Panc1 (cell line): Measurements from ENCODE around the gene GTF2A1L. TPM values are rescaled to one million over a fixed set of nuclear protein-coding genes. Genes with fewer than 3 reads are reported as not detected.

Experiments used
- ATAC-seq: fragments of 200-7000 bp; cut with Tn5 transposase; 2 replicates; pipeline ENCODE4 v1.9.1; 2020; ENCODE audit warnings: mild to moderate bottlenecking, moderate library complexity
- BruUV-seq: library from RNA; stranded (reverse); fragments of 400-500 nt; replicated peaks from 2 replicates; lab custom pipeline; 2021; lab: Mats Ljungman, UMichigan
- CTCF ChIA-PET: fragments of 300-600 bp; sonication (Branson Sonifier 250); formaldehyde crosslinking; loops from one replicate; lab custom pipeline; 2022; ENCODE audit warnings: antibody characterized with exemption; lab: Charles Lee
- POLR2A ChIA-PET: fragments of 300-600 bp; sonication (Branson Sonifier 250); formaldehyde crosslinking; loops from one replicate; lab custom pipeline; 2022; ENCODE audit warnings: antibody characterized with exemption; lab: Charles Lee
- DNase-seq: peaks from one replicate; pipeline ENCODE4 v3.0.0-alpha.2; 2010; ENCODE audit warnings: low read depth, low spot score
- H3K27ac ChIP-seq: 2 replicates; pipeline ENCODE4 v1.5.1; 2011; ENCODE audit warnings: mild to moderate bottlenecking, low read length, inconsistent platforms
- H3K27me3 ChIP-seq: fragments of 200-500 bp; sonication (Bioruptor generic); 2 replicates; pipeline ENCODE4 v1.6.0; 2014; ENCODE audit warnings: low read length, inconsistent platforms; ENCODE audit not compliant: control insufficient read depth, insufficient read depth
- H3K36me3 ChIP-seq: fragments of 200-500 bp; sonication (Bioruptor generic); 2 replicates; pipeline ENCODE4 v1.5.1; 2014; ENCODE audit warnings: inconsistent platforms, mild to moderate bottlenecking, low read length, moderate library complexity; ENCODE audit not compliant: control insufficient read depth, insufficient read depth
- H3K4me1 ChIP-seq: 2 replicates; pipeline ENCODE4 v1.5.1; 2011; ENCODE audit warnings: inconsistent platforms, mild to moderate bottlenecking, low read length, moderate library complexity; ENCODE audit not compliant: control insufficient read depth, insufficient read depth
- H3K4me3 ChIP-seq, 2 experiments: 2 replicates each; pipeline ENCODE4 v1.5.1; 2011 to 2012; ENCODE audit warnings: low read depth in 2 of 2, low read length in 2 of 2, mild to moderate bottlenecking in 2 of 2, inconsistent platforms in 1 of 2, moderate library complexity in 1 of 2
- H3K9me3 ChIP-seq: fragments of 200-500 bp; sonication (Bioruptor generic); 2 replicates; pipeline ENCODE4 v1.5.1; 2014; ENCODE audit warnings: low read depth, mild to moderate bottlenecking, inconsistent platforms, low read length, moderate library complexity; ENCODE audit not compliant: control insufficient read depth, insufficient read depth
- CTCF ChIP-seq: fragments of 450-650 bp; IDR thresholded peaks from 2 replicates; pipeline ENCODE4 v1.5.1; 2017; ENCODE audit warnings: mild to moderate bottlenecking
- POLR2AphosphoS5 ChIP-seq: IDR thresholded peaks from 2 replicates; pipeline ENCODE4 v1.6.1; 2012; ENCODE audit warnings: mild to moderate bottlenecking, low read depth, low read length, moderate library complexity
- REST ChIP-seq, 2 experiments: IDR thresholded peaks; 2 replicates each; pipeline ENCODE4 v1.6.1; 2011 to 2012; ENCODE audit warnings: low read depth in 2 of 2, control low read depth in 1 of 2, low read length in 1 of 2, mild to moderate bottlenecking in 1 of 2, moderate library complexity in 1 of 2; ENCODE audit not compliant: insufficient read depth in 1 of 2
- SIN3A ChIP-seq: IDR thresholded peaks from 2 replicates; pipeline ENCODE4 v1.6.1; 2012; ENCODE audit warnings: low read depth, mild to moderate bottlenecking, low read length, moderate library complexity, borderline replicate concordance; ENCODE audit not compliant: insufficient read depth
- TCF7L2 ChIP-seq: IDR thresholded peaks from 2 replicates; pipeline ENCODE4 v1.6.1; 2011; ENCODE audit warnings: mild to moderate bottlenecking, low read depth, low read length, inconsistent platforms
- in situ Hi-C: cut with HindIII; loops from 2 replicates; pipeline ENCODE4 v1.10.0; 2016; ENCODE audit warnings: low sequenced_read_pairs, low pct_unique_long_range_greater_than_20kb
- intact Hi-C: fragments of 100-400 bp; cut with micrococcal nuclease; formaldehyde crosslinking; loops from one replicate; pipeline ENCODE4 v1.10.0; 2022; ENCODE audit not compliant: unreplicated experiment
- total RNA-seq: library from RNA; stranded (reverse); gene quantifications from one replicate; pipeline ENCODE4 v1.2.1, GENCODE V29; 2021; ENCODE audit not compliant: unreplicated experiment

Gene GTF2A1L
- total RNA-seq, 1 experiment from 2014 or later, result not detected

- no TSS peak for BruUV-seq
- POLR2A ChIA-PET, result no interaction called here
- CTCF ChIA-PET, result no interaction called here
- no peak overlapping the region for H3K4me3 ChIP-seq
- intact Hi-C loops, result no loop called here
- DNase-seq (no peak), ATAC-seq (no peak)
- in situ Hi-C loops, result no loop called here
- TF ChIP-seq SIN3A (no peak), TCF7L2 (no peak), POLR2AphosphoS5 (no peak), REST (IDR thresholded peaks at IDR 0.05; ENCODE audit: insufficient read depth in 1 of 2, low read depth in 2 of 2, low read length in 1 of 2) (no peak), CTCF (no peak)
- H3K27ac ChIP-seq, result no peak overlapping the region
- H3K27me3 ChIP-seq, result peaks cover 4% of the 10 kb centered on the region
- no peaks in the 10 kb centered on the region for H3K36me3 ChIP-seq
- H3K9me3 ChIP-seq, result no peaks in the 10 kb centered on the region
- H3K4me1 ChIP-seq, result no peaks in the 10 kb centered on the region
Measured at GRCh38 chr2:48712151-48712550, 94.5 kb downstream of the GTF2A1L start.

- intact Hi-C loops (no loop called here), in situ Hi-C loops (no loop called here)
- Histone ChIP-seq H3K4me1 (no peaks in the 10 kb centered on the region), H3K36me3 (no peaks in the 10 kb centered on the region), H3K27me3 (peaks cover 6% of the 10 kb centered on the region), H3K9me3 (no peaks in the 10 kb centered on the region), H3K4me3 (no peak overlapping the region), H3K27ac (no peak overlapping the region)
- CTCF ChIA-PET, result no interaction called here
- TF ChIP-seq CTCF (no peak), TCF7L2 (no peak), SIN3A (no peak), REST (IDR thresholded peaks at IDR 0.05; ENCODE audit: insufficient read depth in 1 of 2, low read depth in 2 of 2, low read length in 1 of 2) (no peak), POLR2AphosphoS5 (no peak)
- ATAC-seq (no peak), DNase-seq (no peak)
- BruUV-seq, result no TSS peak
- POLR2A ChIA-PET, result no interaction called here
Measured at GRCh38 chr2:48713647-48714046, 96.0 kb downstream of the GTF2A1L start.
